OCI-LY3 (cell line): ENCODE measurements around the gene OR10G7.

Source experiments
- EZH2phosphoT487 ChIP-seq: fragments of 200-600 bp; shearing (Covaris generic); IDR thresholded peaks from 2 replicates; pipeline ENCODE4 v1.6.1; 2018; ENCODE audit warnings: antibody characterized with exemption, mixed run types, low read depth
- TF ChIP-seq, protein P1 (sequence below): fragments of 200-600, 300-600 bp; sonication (generic); IDR thresholded peaks from 2 replicates; pipeline ENCODE4 v1.5.1; 2014; ENCODE audit warnings: antibody characterized with exemption, low read length, low read depth

GRCh38 chr11:124036666-124037065 lies 4.5 kb downstream of the OR10G7 start:
- TF ChIP-seq, protein P1, sequence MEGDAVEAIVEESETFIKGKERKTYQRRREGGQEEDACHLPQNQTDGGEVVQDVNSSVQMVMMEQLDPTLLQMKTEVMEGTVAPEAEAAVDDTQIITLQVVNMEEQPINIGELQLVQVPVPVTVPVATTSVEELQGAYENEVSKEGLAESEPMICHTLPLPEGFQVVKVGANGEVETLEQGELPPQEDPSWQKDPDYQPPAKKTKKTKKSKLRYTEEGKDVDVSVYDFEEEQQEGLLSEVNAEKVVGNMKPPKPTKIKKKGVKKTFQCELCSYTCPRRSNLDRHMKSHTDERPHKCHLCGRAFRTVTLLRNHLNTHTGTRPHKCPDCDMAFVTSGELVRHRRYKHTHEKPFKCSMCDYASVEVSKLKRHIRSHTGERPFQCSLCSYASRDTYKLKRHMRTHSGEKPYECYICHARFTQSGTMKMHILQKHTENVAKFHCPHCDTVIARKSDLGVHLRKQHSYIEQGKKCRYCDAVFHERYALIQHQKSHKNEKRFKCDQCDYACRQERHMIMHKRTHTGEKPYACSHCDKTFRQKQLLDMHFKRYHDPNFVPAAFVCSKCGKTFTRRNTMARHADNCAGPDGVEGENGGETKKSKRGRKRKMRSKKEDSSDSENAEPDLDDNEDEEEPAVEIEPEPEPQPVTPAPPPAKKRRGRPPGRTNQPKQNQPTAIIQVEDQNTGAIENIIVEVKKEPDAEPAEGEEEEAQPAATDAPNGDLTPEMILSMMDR, result no peak
- TF ChIP-seq EZH2phosphoT487, result no peak
